Common myeloid progenitor, CD34-positive (primary cell): ENCODE measurements around the gene RAPGEF5.

ENCODE experiments used
- CTCF ChIA-PET: fragments of 350-600 bp; sonication (Branson Sonifier 250); formaldehyde crosslinking; loops from one replicate; lab custom pipeline; 2021; ENCODE audit warnings: antibody characterized with exemption; lab: Charles Lee
- POLR2A ChIA-PET: fragments of 350-600 bp; sonication (Branson Sonifier 250); formaldehyde crosslinking; loops from one replicate; lab custom pipeline; 2021; ENCODE audit warnings: antibody characterized with exemption; lab: Charles Lee
- DNase-seq, 3 donors: peaks; one replicate each; pipeline versions ENCODE4 v3.0.0 to v3.0.0-alpha.2; 2013
- H3K27ac ChIP-seq, 2 experiments: 1 replicate in 1 of 2; 2 replicates in 1 of 2; pipeline ENCODE4 v1.7.0; 2013; ENCODE audit warnings: inconsistent platforms in 2 of 2, low read length in 2 of 2, mild to moderate bottlenecking in 2 of 2, low read depth in 1 of 2, moderate library complexity in 1 of 2; ENCODE audit not compliant: severe bottlenecking in 2 of 2, insufficient read depth in 1 of 2, poor library complexity in 1 of 2
- H3K27me3 ChIP-seq, 5 experiments: replicated peaks in 2 of 5; 1 replicate in 3 of 5; 2 replicates in 2 of 5; pipeline versions ENCODE4 v1.6.1 to v1.7.0; 2013; ENCODE audit warnings: low read length in 4 of 5, mild to moderate bottlenecking in 2 of 5, moderate library complexity in 2 of 5, inconsistent platforms in 1 of 5; ENCODE audit not compliant: insufficient read depth in 5 of 5, control insufficient read depth in 4 of 5
- H3K36me3 ChIP-seq, 4 experiments: 1 replicate in 2 of 4; 2 replicates in 2 of 4; pipeline versions ENCODE4 v1.6.1 to v1.7.0; 2013; ENCODE audit warnings: low read length in 3 of 4, control low read depth in 1 of 4, mild to moderate bottlenecking in 1 of 4; ENCODE audit not compliant: control insufficient read depth in 4 of 4, insufficient read depth in 4 of 4
- H3K4me1 ChIP-seq, 4 experiments: 1 replicate in 3 of 4; 2 replicates in 1 of 4; pipeline versions ENCODE4 v1.6.1 to v1.7.1; 2013; ENCODE audit warnings: low read length in 3 of 4, mild to moderate bottlenecking in 3 of 4, control low read depth in 1 of 4, inconsistent platforms in 1 of 4, moderate library complexity in 1 of 4; ENCODE audit not compliant: control insufficient read depth in 4 of 4, insufficient read depth in 4 of 4; ENCODE audit errors: control extremely low read depth in 1 of 4
- H3K4me3 ChIP-seq, 7 experiments: 1 replicate in 4 of 7; 2 replicates in 3 of 7; pipeline versions ENCODE4 v1.5.1 to v1.7.0; 2013; ENCODE audit warnings: mild to moderate bottlenecking in 7 of 7, low read length in 6 of 7, moderate library complexity in 6 of 7, inconsistent platforms in 2 of 7, low read depth in 2 of 7, control low read depth in 1 of 7; ENCODE audit not compliant: insufficient read depth in 4 of 7, control insufficient read depth in 1 of 7; ENCODE audit errors: extremely low read depth in 1 of 7
- H3K9me3 ChIP-seq, 5 experiments: 1 replicate in 4 of 5; 2 replicates in 1 of 5; pipeline versions ENCODE4 v1.6.1 to v1.7.1; 2013; ENCODE audit warnings: low read length in 4 of 5, mild to moderate bottlenecking in 2 of 5, inconsistent platforms in 1 of 5, low read depth in 1 of 5, moderate library complexity in 1 of 5; ENCODE audit not compliant: control insufficient read depth in 4 of 5, insufficient read depth in 2 of 5; ENCODE audit errors: control extremely low read depth in 1 of 5
- WGBS: methylation state at CpG from one replicate; pipeline ENCODE4 v1.1.5; 2013; ENCODE audit not compliant: insufficient coverage; 5-methylcytosine and 5-hydroxymethylcytosine counted together

RAPGEF5 gene

GRCh38 chr7:22262538-22262937 is 94.4 kb downstream of the RAPGEF5 start:
- Histone ChIP-seq H3K27me3 (no peaks in the 10 kb centered on the region), H3K4me1 (no peaks in the 10 kb centered on the region), H3K9me3 (no peaks in the 10 kb centered on the region), H3K36me3 (no peaks in the 10 kb centered on the region), H3K4me3 (no peak overlapping the region), H3K27ac (no peak overlapping the region)
- no peak for DNase-seq
- POLR2A ChIA-PET: no interaction called here
- CTCF ChIA-PET: interaction anchor here (0.7 to 1.5 kb wide), 3 partner anchors 38 to 153 kb away, joined by 3 to 6 read pairs (median 3); no protein-coding TSS in a partner anchor
- no CpG with 5 or more reads among the region's 4 CpGs for WGBS

- Histone ChIP-seq H3K4me3 (no peak overlapping the region), H3K9me3 (no peaks in the 10 kb centered on the region), H3K36me3 (no peaks in the 10 kb centered on the region), H3K4me1 (no peaks in the 10 kb centered on the region), H3K27ac (no peak overlapping the region), H3K27me3 (no peaks in the 10 kb centered on the region)
- 80% methylated on average over 1 of the region's 2 CpGs for WGBS
- peak; percentile 13 to 26 (median 20) for DNase-seq
- POLR2A ChIA-PET: no interaction called here
- CTCF ChIA-PET: interaction anchor here (0.7 to 2.5 kb wide), 7 partner anchors 13 to 152 kb away, joined by 3 to 20 read pairs (median 3); no protein-coding TSS in a partner anchor
Observed at GRCh38 chr7:22256541-22257096, 100.3 kb downstream of the RAPGEF5 start.

- CTCF ChIA-PET: interaction anchor here (0.9 to 2.5 kb wide), 5 partner anchors 14 to 151 kb away, joined by 3 to 20 read pairs (median 4); no protein-coding TSS in a partner anchor
- no peak overlapping the region for H3K4me3 ChIP-seq
- no peaks in the 10 kb centered on the region for H3K27me3 ChIP-seq
- no peaks in the 10 kb centered on the region for H3K9me3 ChIP-seq
- H3K36me3 ChIP-seq: no peaks in the 10 kb centered on the region
- POLR2A ChIA-PET: no interaction called here
- H3K27ac ChIP-seq: no peak overlapping the region
- WGBS: 100% methylated on average over 1 of the region's 1 CpG
- no peak for DNase-seq
- no peaks in the 10 kb centered on the region for H3K4me1 ChIP-seq
Observed at GRCh38 chr7:22255834-22256233, 101.1 kb downstream of the RAPGEF5 start.

GRCh38 chr7:22255342-22255741 is 101.6 kb downstream of the RAPGEF5 start:
- no peak overlapping the region for H3K27ac ChIP-seq
- DNase-seq: no peak
- POLR2A ChIA-PET: no interaction called here
- H3K4me1 ChIP-seq: no peaks in the 10 kb centered on the region
- 100% methylated on average over 1 of the region's 1 CpG for WGBS
- H3K27me3 ChIP-seq: no peaks in the 10 kb centered on the region
- no peaks in the 10 kb centered on the region for H3K9me3 ChIP-seq
- CTCF ChIA-PET: interaction anchor here (0.8 to 1.1 kb wide), 2 partner anchors 146 to 152 kb away, joined by 3 to 5 read pairs; no protein-coding TSS in a partner anchor
- H3K36me3 ChIP-seq: no peaks in the 10 kb centered on the region
- H3K4me3 ChIP-seq: no peak overlapping the region

GRCh38 chr7:22252936-22253536 is 103.9 kb downstream of the RAPGEF5 start:
- H3K4me3 ChIP-seq: no peak overlapping the region
- no peak for DNase-seq
- no peak overlapping the region for H3K27ac ChIP-seq
- ChIA-PET POLR2A (no interaction called here), CTCF (interaction anchor here (1.5 kb wide), 1 partner anchor 143 kb away, joined by 6 read pairs; no protein-coding TSS in a partner anchor)
- no peaks in the 10 kb centered on the region for H3K27me3 ChIP-seq
- 97% methylated on average over 6 of the region's 7 CpGs for WGBS
- no peaks in the 10 kb centered on the region for H3K36me3 ChIP-seq
- H3K9me3 ChIP-seq: no peaks in the 10 kb centered on the region
- H3K4me1 ChIP-seq: no peaks in the 10 kb centered on the region

GRCh38 chr7:22252016-22252415 is 104.9 kb downstream of the RAPGEF5 start:
- 94% methylated on average over 2 of the region's 2 CpGs for WGBS

GRCh38 chr7:22251281-22251680 is 105.7 kb downstream of the RAPGEF5 start:
- WGBS: 100% methylated on average over 1 of the region's 2 CpGs
- no peak for DNase-seq
- POLR2A ChIA-PET: no interaction called here
- Histone ChIP-seq H3K27me3 (no peaks in the 10 kb centered on the region), H3K36me3 (no peaks in the 10 kb centered on the region), H3K4me3 (no peak overlapping the region), H3K27ac (no peak overlapping the region), H3K4me1 (no peaks in the 10 kb centered on the region), H3K9me3 (peaks cover 0 to 7% (median 0%) of the 10 kb centered on the region in 5 experiments)
- CTCF ChIA-PET: no interaction called here

More at GRCh38 chr7:22252016-22252415, 104.9 kb downstream of the RAPGEF5 start:
- no peak for DNase-seq
- Histone ChIP-seq H3K36me3 (no peaks in the 10 kb centered on the region), H3K4me3 (no peak overlapping the region), H3K4me1 (no peaks in the 10 kb centered on the region), H3K27ac (no peak overlapping the region), H3K9me3 (no peaks in the 10 kb centered on the region), H3K27me3 (no peaks in the 10 kb centered on the region)
- ChIA-PET POLR2A (no interaction called here), CTCF (no interaction called here)
